Measurements from ENCODE around the gene ASAP2. TPM values are rescaled to one million over a fixed set of nuclear protein-coding genes. Genes with fewer than 3 reads are reported as not detected.

The ASAP2 gene
- total and polyA plus RNA-seq, 9 of the 15 experiments (the other 6 are each of a cell fraction or from before 2014, with no cell fraction given): 0.06 to 4.3 (median 3.1) TPM

- no peak for ATAC-seq
- H3K4me2 ChIP-seq (ENCODE audit: insufficient read depth, low read length): no peak overlapping the region
- H4K20me1 ChIP-seq (replicated peaks; ENCODE audit: control insufficient read depth, insufficient read depth, low read length): 0 out of 2 replicates have a peak, but pooled peaks cover 10% of the 10 kb centered on the region
- H3K36me3 ChIP-seq (ENCODE audit: control insufficient read depth, insufficient read depth, low read length): no peaks in the 10 kb centered on the region
- TF ChIP-seq, protein P1, sequence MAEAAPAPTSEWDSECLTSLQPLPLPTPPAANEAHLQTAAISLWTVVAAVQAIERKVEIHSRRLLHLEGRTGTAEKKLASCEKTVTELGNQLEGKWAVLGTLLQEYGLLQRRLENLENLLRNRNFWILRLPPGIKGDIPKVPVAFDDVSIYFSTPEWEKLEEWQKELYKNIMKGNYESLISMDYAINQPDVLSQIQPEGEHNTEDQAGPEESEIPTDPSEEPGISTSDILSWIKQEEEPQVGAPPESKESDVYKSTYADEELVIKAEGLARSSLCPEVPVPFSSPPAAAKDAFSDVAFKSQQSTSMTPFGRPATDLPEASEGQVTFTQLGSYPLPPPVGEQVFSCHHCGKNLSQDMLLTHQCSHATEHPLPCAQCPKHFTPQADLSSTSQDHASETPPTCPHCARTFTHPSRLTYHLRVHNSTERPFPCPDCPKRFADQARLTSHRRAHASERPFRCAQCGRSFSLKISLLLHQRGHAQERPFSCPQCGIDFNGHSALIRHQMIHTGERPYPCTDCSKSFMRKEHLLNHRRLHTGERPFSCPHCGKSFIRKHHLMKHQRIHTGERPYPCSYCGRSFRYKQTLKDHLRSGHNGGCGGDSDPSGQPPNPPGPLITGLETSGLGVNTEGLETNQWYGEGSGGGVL (CRISPR knock-in tag; IDR thresholded peaks at IDR 0.05): no peak
- TF ChIP-seq SREBF1 (IDR thresholded peaks at IDR 0.05; ENCODE audit: borderline replicate concordance, low read depth, low read length): no peak
- no peak for TF ChIP-seq HDAC2 (IDR thresholded peaks at IDR 0.05)
- no peak for TF ChIP-seq ZBTB43 (CRISPR knock-in tag; IDR thresholded peaks at IDR 0.05)
- TF ChIP-seq, protein P2, sequence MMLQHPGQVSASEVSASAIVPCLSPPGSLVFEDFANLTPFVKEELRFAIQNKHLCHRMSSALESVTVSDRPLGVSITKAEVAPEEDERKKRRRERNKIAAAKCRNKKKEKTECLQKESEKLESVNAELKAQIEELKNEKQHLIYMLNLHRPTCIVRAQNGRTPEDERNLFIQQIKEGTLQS (IDR thresholded peaks at IDR 0.05): no peak
- TF ChIP-seq, protein P2 (CRISPR knock-in tag; conservative IDR thresholded peaks at IDR 0.05): no peak
- no peak for TF ChIP-seq SMAD2 (IDR thresholded peaks at IDR 0.05; ENCODE audit: low read depth, low read length)
- no peak for TF ChIP-seq L3MBTL2 (IDR thresholded peaks at IDR 0.05)
- TF ChIP-seq FOS (IDR thresholded peaks at IDR 0.05; ENCODE audit: extremely low read depth, insufficient read length): no peak
- TF ChIP-seq BCL6 (CRISPR knock-in tag; IDR thresholded peaks at IDR 0.05): no peak
- no peak for TF ChIP-seq RCOR1 (IDR thresholded peaks at IDR 0.05; ENCODE audit: borderline replicate concordance in 1 of 2, low read depth in 2 of 2, low read length in 2 of 2)
- no peak for TF ChIP-seq RBM22 (IDR thresholded peaks at IDR 0.05; ENCODE audit: low read depth, low read length, poor library complexity, severe bottlenecking)
- in situ Hi-C loops (cut with MboI): no loop called here
- peaks cover 10 to 47% of the 10 kb centered on the region in 2 experiments; a peak in 3 of 5 replicates for H3K27me3 ChIP-seq (ENCODE audit: control insufficient read depth in 2 of 2, insufficient read depth in 2 of 2, low read length in 2 of 2)
- no peak overlapping the region for H3K9ac ChIP-seq (ENCODE audit: insufficient read depth in 1 of 2, low read depth in 2 of 2, low read length in 2 of 2)
- H2AFZ ChIP-seq (ENCODE audit: low read depth, low read length): no peak overlapping the region
- H3K27ac ChIP-seq (ENCODE audit: extremely low read depth, low read depth, low read length): no peak overlapping the region
- intact Hi-C loops (cut with micrococcal nuclease): loop anchor here (5.0 kb wide), 1 partner anchor 114 kb away; no protein-coding TSS in a partner anchor
- H3K9me3 ChIP-seq (replicated peaks; ENCODE audit: control insufficient read depth, insufficient read depth, low read depth, low read length): no peaks in the 10 kb centered on the region
- peaks cover 0 to 6% of the 10 kb centered on the region in 2 experiments; a peak in 1 of 5 replicates for H3K4me1 ChIP-seq (replicated peaks in 1 of 2; ENCODE audit: control insufficient read depth in 2 of 2, insufficient read depth in 2 of 2, low read length in 2 of 2)
- no peak for DNase-seq (ENCODE audit: extremely low read depth in 1 of 4, low spot score in 3 of 4)
- H3K79me2 ChIP-seq (ENCODE audit: control insufficient read depth, insufficient read depth, low read length): no peaks in the 10 kb centered on the region
- H3K4me3 ChIP-seq: no peak overlapping the region
- CTCF ChIA-PET (ENCODE audit: low intra/inter-chr PET ratio): interaction anchor here (0.6 to 0.7 kb wide), 2 partner anchors 112 to 277 kb away, joined by 3 read pairs; no protein-coding TSS in a partner anchor
- POLR2A ChIA-PET: no interaction called here
- H3K9me1 ChIP-seq (ENCODE audit: control insufficient read depth, insufficient read depth, low read length): no peaks in the 10 kb centered on the region
- no peak for FAIRE-seq
- WGBS (ENCODE audit: insufficient coverage, low coverage, missing lambda C conversion rate): 29% methylated on average over 4 of the region's 4 CpGs
- no TSS peak for BruUV-seq (replicated peaks)
Observed at GRCh38 chr2:9256147-9256546, 49.5 kb downstream of the ASAP2 start.
